D721Med (cell line): ENCODE data around the gene STIP1.

Experiments
- DNase-seq: peaks from one replicate; pipeline ENCODE4 v3.0.0; 2011; ENCODE audit warnings: low spot score; ENCODE audit not compliant: insufficient read length
- FAIRE-seq: peaks from 2 replicates; lab custom pipeline; 2011; peaks lifted over from hg19 to GRCh38; lab: Jason Lieb, UNC
- CTCF ChIP-seq: IDR thresholded peaks from 2 replicates; pipeline ENCODE4 v1.5.1; 2012; ENCODE audit warnings: mild to moderate bottlenecking, control low read depth; ENCODE audit not compliant: insufficient read depth; ENCODE audit errors: missing control alignments

Gene STIP1

GRCh38 chr11:64241241-64241490 lies 55.2 kb downstream of the STIP1 start:
- DNase-seq (peak; percentile 76), FAIRE-seq (no peak)
- TF ChIP-seq CTCF: no peak

- DNase-seq (peak; percentile 78), FAIRE-seq (no peak)
- TF ChIP-seq CTCF: no peak
These were observed 55.8 kb downstream of the STIP1 start for GRCh38 chr11:64241491-64242374.

- TF ChIP-seq CTCF: no peak
- DNase-seq: no peak
- no peak for FAIRE-seq
These were observed 57.4 kb downstream of the STIP1 start for GRCh38 chr11:64243236-64243854.

- no peak for DNase-seq
- TF ChIP-seq CTCF: no peak
- no peak for FAIRE-seq
These were observed 58.1 kb downstream of the STIP1 start for GRCh38 chr11:64244107-64244506.

- no peak for DNase-seq
- no peak for TF ChIP-seq CTCF
- no peak for FAIRE-seq
These were observed 59.0 kb downstream of the STIP1 start for GRCh38 chr11:64244966-64245365.

- FAIRE-seq: no peak
- no peak for DNase-seq
- no peak for TF ChIP-seq CTCF
These were observed 59.4 kb downstream of the STIP1 start for GRCh38 chr11:64245401-64245796.
